Spleen (tissue), 11 donors: ENCODE measurements around the gene GUCD1. TPM values are rescaled to one million over a fixed set of nuclear protein-coding genes. Genes with fewer than 3 reads are reported as not detected.

Source experiments
- DNase-seq: peaks from one replicate; pipeline ENCODE4 v3.0.0-alpha.2; 2020
- H3K27ac ChIP-seq, 8 donors: fragments of 200-600 bp; sonication (generic) in 7 of 8; 1 replicate in 4 of 8; 2 replicates in 4 of 8; pipeline versions ENCODE4 v1.5.0 to v1.8.0; 2016 to 2021; ENCODE audit warnings: inconsistent platforms in 4 of 8, mild to moderate bottlenecking in 4 of 8, moderate library complexity in 1 of 8
- H3K27me3 ChIP-seq, 7 donors: fragments of 200-600 bp; sonication (generic) in 6 of 7; replicated peaks in 1 of 7; 1 replicate in 4 of 7; 2 replicates in 3 of 7; pipeline versions ENCODE4 v1.5.0 to v1.8.0; 2016 to 2021; ENCODE audit warnings: inconsistent platforms in 3 of 7, mild to moderate bottlenecking in 1 of 7
- H3K36me3 ChIP-seq, 6 donors: fragments of 200-600 bp; sonication (generic) in 5 of 6; 1 replicate in 4 of 6; 2 replicates in 2 of 6; pipeline versions ENCODE4 v1.5.0 to v1.8.0; 2016 to 2021; ENCODE audit warnings: inconsistent platforms in 2 of 6
- H3K4me1 ChIP-seq, 6 donors: fragments of 200-600 bp; sonication (generic) in 5 of 6; 1 replicate in 3 of 6; 2 replicates in 3 of 6; pipeline versions ENCODE4 v1.5.0 to v1.8.0; 2016 to 2021; ENCODE audit warnings: inconsistent platforms in 3 of 6
- H3K4me3 ChIP-seq, 8 donors: fragments of 200-600 bp; sonication (generic) in 7 of 8; 1 replicate in 4 of 8; 2 replicates in 4 of 8; pipeline versions ENCODE4 v1.5.0 to v1.8.0; 2016 to 2021; ENCODE audit warnings: inconsistent platforms in 4 of 8, mild to moderate bottlenecking in 4 of 8, moderate library complexity in 2 of 8
- H3K9me3 ChIP-seq, 8 donors: fragments of 200-600 bp; sonication (generic) in 7 of 8; 1 replicate in 4 of 8; 2 replicates in 4 of 8; pipeline versions ENCODE4 v1.5.0 to v1.8.0; 2016 to 2021; ENCODE audit warnings: inconsistent platforms in 4 of 8
- POLR2A ChIP-seq, 3 donors: fragments of 450-650 bp; IDR thresholded peaks; one replicate each; pipeline ENCODE4 v1.5.1; 2017; ENCODE audit warnings: antibody characterized with exemption in 3 of 3, mild to moderate bottlenecking in 1 of 3
- POLR2AphosphoS5 ChIP-seq, 3 donors: sonication (generic); formaldehyde crosslinking; IDR thresholded peaks; one replicate each; pipeline ENCODE4 v1.5.1; 2017; ENCODE audit warnings: antibody characterized with exemption in 3 of 3
- WGBS, 5 donors: extraction: QIAGEN DNeasy Blood & Tissue Kit in 3 of 5; methylation state at CpG; one replicate each; pipeline versions ENCODE4 v1.1.5 to v1.1.7; 2013 to 2018; 5-methylcytosine and 5-hydroxymethylcytosine counted together
- intact Hi-C: fragments of 100-400 bp; cut with DNase I; formaldehyde crosslinking; loops from one replicate; pipeline ENCODE4 v1.15.0; 2023; ENCODE audit warnings: low total_unique reads
- polyA plus RNA-seq, 3 donors: library from polyadenylated mRNA; stranded (reverse); fragments of 200-250 nt; gene quantifications; one replicate each; pipeline ENCODE4 v1.2.1, GENCODE V29; 2013
- total RNA-seq, 7 donors: library from RNA; depleted of rRNA in 3 of 7; stranded (reverse); fragments of >200 nt in 3 of 7; fragmentation: NEBNext Ultra II Directional in 4 of 7; extraction: Animal tissue kit (Norgen Biotek cat#: 25700) in 4 of 7; gene quantifications; one replicate each; pipeline versions ENCODE4 v1.1.0 to v1.2.1, GENCODE V29; 2016 to 2021
- TF ChIP-seq, protein P1 (sequence below), 11 experiments: fragments of 200-600 bp in 7 of 11; fragments of 450-650 bp in 4 of 11; sonication (generic) in 4 of 11; IDR thresholded peaks in 8 of 11; conservative IDR thresholded peaks in 3 of 11; 1 replicate in 7 of 11; 2 replicates in 4 of 11; pipeline versions ENCODE4 v1.4.0 to v1.8.0; 2016 to 2021; ENCODE audit warnings: antibody characterized with exemption in 11 of 11, inconsistent platforms in 4 of 11, mild to moderate bottlenecking in 1 of 11
- donor health status: healthy with polysubstance abuse.
- donor health status: DM: no; HTN: no; CAD: no; lungs with moderate emphysema.
- donor health status: DM: no; HTN: no; CAD: no.
- donor health status: Bipolar disorder and iron deficiency.
- donor health status: healthy.
- donor health status: DM: no; HTN: no; CAD: no.
- donor health status: DM: yes; HTN: yes; CAD: no.

The GUCD1 gene
- total and polyA plus RNA-seq, 10 donors, result 82.6 to 162 (median 106) TPM

DNA sequence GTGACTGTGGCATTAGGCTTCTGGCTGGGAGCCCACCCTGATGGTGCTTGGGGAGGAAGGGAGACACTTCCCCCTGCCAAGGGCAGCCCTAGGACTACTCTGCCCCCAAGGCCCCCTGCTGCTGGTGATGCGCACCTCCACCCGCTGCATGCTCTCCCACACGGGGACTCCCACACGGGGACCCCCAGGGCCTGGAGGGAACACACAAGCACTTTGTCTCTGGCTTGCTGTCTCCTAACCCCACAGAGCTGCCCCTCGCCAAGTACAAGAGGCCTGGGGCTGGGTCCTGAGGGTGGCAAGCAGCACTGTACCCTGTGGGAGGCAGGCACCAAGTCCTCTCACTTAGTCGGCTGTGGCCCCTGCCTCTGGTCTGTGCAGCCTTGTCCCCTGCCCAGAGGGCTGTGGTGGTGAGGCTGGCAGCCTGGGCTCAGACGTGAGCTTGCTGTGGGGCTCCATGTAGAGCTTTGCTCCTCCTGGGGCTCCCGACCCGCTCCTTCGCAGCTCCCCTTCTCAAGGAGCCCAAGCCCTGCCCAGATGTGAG, 30.0 kb upstream of the GUCD1 start:
- intact Hi-C loops, result no loop called here
- no peaks in the 10 kb centered on the region for H3K9me3 ChIP-seq
- TF ChIP-seq POLR2AphosphoS5 (IDR thresholded peaks at IDR 0.05), result no peak
- no peak for TF ChIP-seq POLR2A (IDR thresholded peaks at IDR 0.05)
- H3K4me3 ChIP-seq, result no peak overlapping the region
- peak; percentile 70 for DNase-seq
- peak overlapping the region in 1 of 8 donors; percentile 41 for H3K27ac ChIP-seq
- H3K27me3 ChIP-seq, result no peaks in the 10 kb centered on the region
- peaks cover 0 to 18% (median 0%) of the 10 kb centered on the region in 6 donors for H3K4me1 ChIP-seq
- WGBS, 5 donors, result 75 to 87% (median 83%) methylated on average over 3 to 10 of the region's 10 CpGs
- H3K36me3 ChIP-seq, result peaks cover 0 to 37% (median 5%) of the 10 kb centered on the region in 6 donors

GRCh38 chr22:24584166-24584790, 29.3 kb upstream of the GUCD1 start:
- Histone ChIP-seq H3K27me3 (no peaks in the 10 kb centered on the region), H3K36me3 (peaks cover 0 to 37% (median 5%) of the 10 kb centered on the region in 6 donors), H3K4me3 (no peak overlapping the region), H3K4me1 (peaks cover 0 to 18% (median 0%) of the 10 kb centered on the region in 6 donors), H3K27ac (peak overlapping the region in 4 of 8 donors; percentile 18 to 41 (median 28)), H3K9me3 (no peaks in the 10 kb centered on the region)
- intact Hi-C loops, result no loop called here
- 88 to 98% (median 92%) methylated on average over 5 of the region's 5 CpGs for WGBS, 5 donors
- peak; percentile 34 for DNase-seq
- no peak for TF ChIP-seq POLR2AphosphoS5 (IDR thresholded peaks at IDR 0.05)
- TF ChIP-seq POLR2A (IDR thresholded peaks at IDR 0.05), result no peak
- TF ChIP-seq, protein P1, sequence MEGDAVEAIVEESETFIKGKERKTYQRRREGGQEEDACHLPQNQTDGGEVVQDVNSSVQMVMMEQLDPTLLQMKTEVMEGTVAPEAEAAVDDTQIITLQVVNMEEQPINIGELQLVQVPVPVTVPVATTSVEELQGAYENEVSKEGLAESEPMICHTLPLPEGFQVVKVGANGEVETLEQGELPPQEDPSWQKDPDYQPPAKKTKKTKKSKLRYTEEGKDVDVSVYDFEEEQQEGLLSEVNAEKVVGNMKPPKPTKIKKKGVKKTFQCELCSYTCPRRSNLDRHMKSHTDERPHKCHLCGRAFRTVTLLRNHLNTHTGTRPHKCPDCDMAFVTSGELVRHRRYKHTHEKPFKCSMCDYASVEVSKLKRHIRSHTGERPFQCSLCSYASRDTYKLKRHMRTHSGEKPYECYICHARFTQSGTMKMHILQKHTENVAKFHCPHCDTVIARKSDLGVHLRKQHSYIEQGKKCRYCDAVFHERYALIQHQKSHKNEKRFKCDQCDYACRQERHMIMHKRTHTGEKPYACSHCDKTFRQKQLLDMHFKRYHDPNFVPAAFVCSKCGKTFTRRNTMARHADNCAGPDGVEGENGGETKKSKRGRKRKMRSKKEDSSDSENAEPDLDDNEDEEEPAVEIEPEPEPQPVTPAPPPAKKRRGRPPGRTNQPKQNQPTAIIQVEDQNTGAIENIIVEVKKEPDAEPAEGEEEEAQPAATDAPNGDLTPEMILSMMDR (IDR thresholded peaks at IDR 0.05 in 8 of 11, conservative IDR thresholded peaks at IDR 0.05 in 3 of 11), result no peak

GRCh38 chr22:24583221-24584165, 28.6 kb upstream of the GUCD1 start:
- peak; percentile 64 for DNase-seq
- WGBS, 5 donors, result 74 to 82% (median 75%) methylated on average over 17 to 19 of the region's 19 CpGs
- H3K4me3 ChIP-seq, result no peak overlapping the region
- no peaks in the 10 kb centered on the region for H3K9me3 ChIP-seq
- no peaks in the 10 kb centered on the region for H3K27me3 ChIP-seq
- intact Hi-C loops, result no loop called here
- H3K27ac ChIP-seq, result peak overlapping the region in 4 of 8 donors; percentile 18 to 41 (median 28)
- peaks cover 0 to 39% (median 5%) of the 10 kb centered on the region in 6 donors for H3K36me3 ChIP-seq
- peak in 1 of 3 donors; percentile 54 for TF ChIP-seq POLR2AphosphoS5 (IDR thresholded peaks at IDR 0.05)
- TF ChIP-seq, protein P1 (IDR thresholded peaks at IDR 0.05 in 8 of 11, conservative IDR thresholded peaks at IDR 0.05 in 3 of 11), result no peak
- H3K4me1 ChIP-seq, result peaks cover 0 to 18% (median 0%) of the 10 kb centered on the region in 6 donors

- intact Hi-C loops, result no loop called here
Measured at GRCh38 chr22:24582056-24582814, 27.3 kb upstream of the GUCD1 start.

More at GRCh38 chr22:24582056-24582814, 27.3 kb upstream of the GUCD1 start:
- Histone ChIP-seq H3K36me3 (peaks cover 0 to 39% (median 6%) of the 10 kb centered on the region in 6 donors), H3K4me1 (peaks cover 0 to 18% (median 0%) of the 10 kb centered on the region in 6 donors), H3K27ac (no peak overlapping the region), H3K4me3 (no peak overlapping the region), H3K9me3 (no peaks in the 10 kb centered on the region), H3K27me3 (no peaks in the 10 kb centered on the region)
- peak; percentile 63 for DNase-seq
- 91 to 94% (median 93%) methylated on average over 11 to 12 of the region's 12 CpGs for WGBS, 5 donors
- TF ChIP-seq POLR2AphosphoS5 (IDR thresholded peaks at IDR 0.05), result no peak
- TF ChIP-seq, protein P1 (IDR thresholded peaks at IDR 0.05 in 8 of 11, conservative IDR thresholded peaks at IDR 0.05 in 3 of 11), result no peak
- TF ChIP-seq POLR2A (IDR thresholded peaks at IDR 0.05), result no peak
